OCI-LY3 (cell line): ENCODE measurements around the gene ZFYVE28.

Experiments
- H2AFZ ChIP-seq: fragments of 200-600, 300-600 bp; shearing (Covaris generic); 2 replicates; pipeline ENCODE4 v1.6.0; 2014; ENCODE audit warnings: antibody characterized with exemption, low read depth, low read length
- H3K27ac ChIP-seq: fragments of 200-600, 300-600 bp; sonication (generic); 2 replicates; pipeline ENCODE4 v1.5.1; 2014; ENCODE audit warnings: mild to moderate bottlenecking, low read length, moderate library complexity, mixed read lengths
- H3K27me3 ChIP-seq: fragments of 200-600, 300-600 bp; sonication (generic); 2 replicates; pipeline ENCODE4 v1.6.1; 2014; ENCODE audit warnings: low read depth, low read length, mixed read lengths
- H3K36me3 ChIP-seq: fragments of 200-600, 300-600 bp; sonication (generic); replicated peaks from 2 replicates; pipeline ENCODE3; 2014; ENCODE audit warnings: low read depth, low read length, mixed read lengths
- H3K4me1 ChIP-seq: fragments of 300-600, 200-600 bp; sonication (generic); 2 replicates; pipeline ENCODE4 v1.6.1; 2014; ENCODE audit warnings: low read length, mixed read lengths
- H3K4me2 ChIP-seq: fragments of 200-600, 300-600 bp; sonication (generic); 2 replicates; pipeline ENCODE4 v1.6.1; 2014; ENCODE audit warnings: low read length, mixed read lengths
- H3K4me3 ChIP-seq: fragments of 300-600, 200-600 bp; sonication (generic); 2 replicates; pipeline ENCODE4 v1.5.1; 2014; ENCODE audit warnings: antibody characterized with exemption, mild to moderate bottlenecking, low read length, moderate library complexity
- H3K79me2 ChIP-seq: fragments of 300-600, 200-600 bp; shearing (Covaris generic); 2 replicates; pipeline ENCODE4 v1.6.1; 2014; ENCODE audit warnings: mild to moderate bottlenecking, low read length, mixed read lengths
- H3K9ac ChIP-seq: fragments of 300-600, 200-600 bp; shearing (Covaris generic); 2 replicates; pipeline ENCODE4 v1.6.0; 2014; ENCODE audit warnings: mild to moderate bottlenecking, low read length, moderate library complexity
- H3K9me3 ChIP-seq: fragments of 200-600, 300-600 bp; shearing (Covaris generic); 2 replicates; pipeline ENCODE4 v1.6.1; 2014; ENCODE audit warnings: low read length, mixed read lengths; ENCODE audit not compliant: insufficient read depth
- H4K20me1 ChIP-seq: fragments of 200-600, 300-600 bp; sonication (generic); 2 replicates; pipeline ENCODE4 v1.6.1; 2016; ENCODE audit warnings: low read length, mixed read lengths; ENCODE audit not compliant: insufficient read depth
- EZH2phosphoT487 ChIP-seq: fragments of 200-600 bp; shearing (Covaris generic); IDR thresholded peaks from 2 replicates; pipeline ENCODE4 v1.6.1; 2018; ENCODE audit warnings: antibody characterized with exemption, mixed run types, low read depth
- TF ChIP-seq, protein P1 (sequence below): fragments of 200-600, 300-600 bp; sonication (generic); IDR thresholded peaks from 2 replicates; pipeline ENCODE4 v1.5.1; 2014; ENCODE audit warnings: antibody characterized with exemption, low read length, low read depth

Gene ZFYVE28

DNA sequence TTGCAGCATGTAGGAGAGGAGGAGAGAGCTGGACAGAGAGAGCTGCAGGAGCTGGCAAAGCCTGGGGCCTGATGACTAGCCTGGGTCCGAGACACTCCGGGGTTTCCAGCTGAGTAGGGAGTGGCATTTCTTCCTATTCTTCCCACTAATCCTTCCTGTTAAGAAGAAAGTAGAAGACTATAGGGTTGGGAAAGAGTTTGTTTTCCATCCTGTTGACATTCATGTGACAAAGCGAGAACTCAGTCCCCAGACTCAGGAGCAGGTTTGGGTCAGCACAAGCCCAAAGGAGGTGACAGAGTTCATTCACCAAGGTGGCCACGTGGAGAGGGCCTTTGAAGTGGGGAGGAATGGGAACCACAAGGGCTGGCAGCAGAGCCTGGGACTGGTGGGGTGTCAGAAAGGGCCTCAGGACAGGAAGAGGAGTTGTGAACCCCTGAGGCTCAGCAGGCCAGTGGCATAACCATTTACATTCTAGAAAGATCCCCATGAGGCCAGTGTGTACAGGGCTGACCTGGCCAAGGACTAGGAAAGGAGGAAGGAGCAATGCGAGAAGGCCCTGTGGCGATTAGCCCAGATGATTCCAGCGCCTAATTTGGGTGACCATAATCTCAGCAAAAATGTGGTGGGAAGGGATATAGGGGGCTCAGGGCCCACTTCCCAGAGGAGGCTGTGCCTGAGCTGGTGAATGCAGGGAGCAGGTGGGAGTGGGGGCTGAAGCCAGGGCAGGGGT, 173.2 kb downstream of the ZFYVE28 start:
- no peak for TF ChIP-seq EZH2phosphoT487
- TF ChIP-seq, protein P1, sequence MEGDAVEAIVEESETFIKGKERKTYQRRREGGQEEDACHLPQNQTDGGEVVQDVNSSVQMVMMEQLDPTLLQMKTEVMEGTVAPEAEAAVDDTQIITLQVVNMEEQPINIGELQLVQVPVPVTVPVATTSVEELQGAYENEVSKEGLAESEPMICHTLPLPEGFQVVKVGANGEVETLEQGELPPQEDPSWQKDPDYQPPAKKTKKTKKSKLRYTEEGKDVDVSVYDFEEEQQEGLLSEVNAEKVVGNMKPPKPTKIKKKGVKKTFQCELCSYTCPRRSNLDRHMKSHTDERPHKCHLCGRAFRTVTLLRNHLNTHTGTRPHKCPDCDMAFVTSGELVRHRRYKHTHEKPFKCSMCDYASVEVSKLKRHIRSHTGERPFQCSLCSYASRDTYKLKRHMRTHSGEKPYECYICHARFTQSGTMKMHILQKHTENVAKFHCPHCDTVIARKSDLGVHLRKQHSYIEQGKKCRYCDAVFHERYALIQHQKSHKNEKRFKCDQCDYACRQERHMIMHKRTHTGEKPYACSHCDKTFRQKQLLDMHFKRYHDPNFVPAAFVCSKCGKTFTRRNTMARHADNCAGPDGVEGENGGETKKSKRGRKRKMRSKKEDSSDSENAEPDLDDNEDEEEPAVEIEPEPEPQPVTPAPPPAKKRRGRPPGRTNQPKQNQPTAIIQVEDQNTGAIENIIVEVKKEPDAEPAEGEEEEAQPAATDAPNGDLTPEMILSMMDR: no peak
- Histone ChIP-seq H3K4me2 (no peak overlapping the region), H3K4me1 (peaks cover 20% of the 10 kb centered on the region), H3K79me2 (peaks cover 16% of the 10 kb centered on the region), H3K9me3 (no peaks in the 10 kb centered on the region), H3K27me3 (no peaks in the 10 kb centered on the region), H4K20me1 (peaks cover 10% of the 10 kb centered on the region), H3K27ac (no peak overlapping the region), H3K4me3 (no peak overlapping the region), H3K36me3 (peaks cover 2% of the 10 kb centered on the region), H3K9ac (no peak overlapping the region), H2AFZ (no peak overlapping the region)

DNA sequence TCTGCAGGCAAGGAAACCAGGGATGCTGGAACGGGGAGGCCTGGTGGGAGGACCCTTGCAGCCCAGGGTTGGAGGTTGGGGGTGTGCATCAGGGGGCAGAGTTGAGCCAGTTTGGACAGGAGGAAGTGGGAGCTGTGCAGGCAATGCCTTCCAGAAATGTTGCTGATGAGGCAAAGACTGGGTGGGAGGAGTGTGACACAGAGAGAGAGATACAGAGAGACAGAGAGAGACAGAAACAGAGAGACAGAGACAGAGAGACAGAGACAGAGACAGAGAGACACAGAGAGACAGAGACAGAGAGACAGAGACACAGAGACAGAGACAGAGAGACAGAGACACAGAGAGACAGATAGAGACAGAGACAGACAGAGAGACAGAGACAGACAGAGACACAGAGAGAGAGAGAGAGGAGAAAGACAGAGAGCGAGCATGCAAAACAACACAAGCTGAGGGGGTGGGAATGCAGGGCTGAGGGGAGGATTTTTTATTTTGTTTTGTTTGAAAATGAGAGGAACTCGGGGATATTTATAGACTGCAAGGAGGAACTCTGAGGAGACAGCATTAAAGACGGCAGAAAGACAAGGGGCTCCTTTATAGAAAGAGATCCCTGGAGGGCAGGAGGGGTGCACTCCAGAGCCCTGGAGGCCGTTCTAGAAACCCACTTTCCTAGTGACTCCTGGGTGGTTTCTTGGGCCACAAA, 174.6 kb downstream of the ZFYVE28 start:
- H3K4me1 ChIP-seq: peaks cover 32% of the 10 kb centered on the region
- H3K9me3 ChIP-seq: no peaks in the 10 kb centered on the region
- H3K9ac ChIP-seq: no peak overlapping the region
- peaks cover 20% of the 10 kb centered on the region for H4K20me1 ChIP-seq
- peak overlapping the region; percentile 17 for H3K4me2 ChIP-seq
- H2AFZ ChIP-seq: peak overlapping the region; percentile 68
- H3K27ac ChIP-seq: no peak overlapping the region
- no peak for TF ChIP-seq EZH2phosphoT487
- TF ChIP-seq, protein P1: peak; percentile 50
- H3K4me3 ChIP-seq: peak overlapping the region; percentile 29
- H3K27me3 ChIP-seq: no peaks in the 10 kb centered on the region
- peaks cover 30% of the 10 kb centered on the region for H3K79me2 ChIP-seq
- H3K36me3 ChIP-seq: peaks cover 13% of the 10 kb centered on the region

DNA sequence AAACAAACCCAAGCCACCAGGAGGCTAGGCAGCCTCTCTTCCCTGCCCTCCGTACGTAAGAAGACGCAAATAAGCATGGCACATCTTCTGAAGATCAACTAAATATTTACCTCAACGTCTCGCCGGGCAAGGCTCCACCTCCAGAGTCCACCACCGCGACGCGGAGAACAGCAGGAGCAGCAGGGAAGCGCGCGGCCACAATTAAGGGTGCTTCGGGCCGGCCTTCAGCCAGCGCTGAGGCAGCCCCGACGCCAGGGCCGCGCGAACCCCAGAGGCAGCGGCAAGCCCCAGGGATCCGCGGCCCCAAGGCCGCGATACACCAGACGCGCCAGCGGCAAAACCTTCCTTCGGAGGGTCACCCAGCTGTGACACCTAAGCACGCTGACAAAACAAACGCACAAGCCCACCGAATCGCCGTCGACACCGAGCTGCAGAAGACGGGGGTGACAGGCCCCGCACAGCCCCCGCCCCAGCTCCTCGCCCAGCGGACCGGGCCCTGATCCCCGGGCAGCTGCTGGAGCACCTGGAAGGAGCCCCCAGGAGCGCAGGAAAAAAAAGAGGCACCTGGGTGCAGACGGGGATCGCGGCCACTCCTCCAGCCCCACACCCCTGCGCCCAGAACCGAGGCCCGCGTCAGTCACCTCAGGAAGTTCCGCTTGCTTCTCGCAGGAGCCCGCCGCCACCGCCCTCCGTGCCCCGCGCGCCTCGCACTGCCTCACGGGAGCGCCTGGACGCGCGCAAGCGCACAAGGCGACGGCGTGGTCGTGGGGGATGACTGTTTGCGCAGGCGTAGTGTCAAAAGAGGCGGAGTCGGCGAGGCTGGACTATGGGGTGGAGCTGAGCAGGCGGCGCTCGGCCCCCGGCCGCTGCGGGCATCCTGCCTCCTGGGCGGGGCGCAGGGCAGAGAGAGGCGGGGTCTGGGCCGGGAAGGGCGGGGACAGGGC, 176.8 kb downstream of the ZFYVE28 start, which contains the start of the genes HAUS3 and POLN:
TSS of gene HAUS3 (minus strand) at position 712 of the 944 bp plus-strand sequence. CDS start 1,175 bp downstream, outside the sequence.
TSS of gene POLN (minus strand) at position 712 of the 944 bp plus-strand sequence. CDS start 12,890 bp downstream, outside the sequence.
- no peaks in the 10 kb centered on the region for H3K27me3 ChIP-seq
- peaks cover 25% of the 10 kb centered on the region for H4K20me1 ChIP-seq
- peak within 1 kb of the TSS; percentile 44 for H3K27ac ChIP-seq
- H3K4me1 ChIP-seq: peaks cover 35% of the 10 kb centered on the region
- peaks cover 49% of the 10 kb centered on the region for H3K79me2 ChIP-seq
- H3K4me2 ChIP-seq: peak within 1 kb of the TSS; percentile 87
- TF ChIP-seq, protein P1: no peak
- no peak for TF ChIP-seq EZH2phosphoT487
- H3K9me3 ChIP-seq: no peaks in the 10 kb centered on the region
- peaks cover 18% of the 10 kb centered on the region for H3K36me3 ChIP-seq
- H3K4me3 ChIP-seq: peak within 1 kb of the TSS; percentile 93
- peak within 1 kb of the TSS; percentile 84 for H3K9ac ChIP-seq
- peak within 1 kb of the TSS; percentile 57; the same call in 1 of the 2 replicates for H2AFZ ChIP-seq
